ENCODE results near the gene RNGTT.

Gene RNGTT

DNA sequence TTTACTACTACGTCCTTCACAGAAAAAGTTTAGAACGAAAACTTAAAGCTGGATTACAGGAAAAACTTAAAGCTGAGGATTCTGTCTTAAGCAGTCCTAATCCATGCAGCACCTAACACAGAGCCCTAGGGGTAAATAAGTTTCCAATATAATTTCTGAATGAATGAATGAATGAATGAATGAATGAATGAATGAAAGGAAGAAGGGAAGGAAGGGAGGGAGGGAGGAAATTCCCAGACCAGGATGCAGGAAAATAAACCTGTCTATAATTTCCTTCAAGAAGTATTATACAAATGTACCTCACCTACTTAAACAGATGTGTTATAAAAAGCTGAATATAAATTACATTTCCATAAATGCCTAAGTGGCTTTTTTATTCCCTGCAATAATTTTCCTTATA lies 83.4 kb downstream of the RNGTT start:
- no peak for DNase-seq (ENCODE audit: low spot score)
- no peak overlapping the region for H3K27ac ChIP-seq
- POLR2A ChIA-PET (ENCODE audit: low non-redundant PET), result no interaction called here
- CTCF ChIA-PET, result interaction anchor here (1.5 kb wide), 1 partner anchor 9 kb away, joined by 4 read pairs; no protein-coding TSS in a partner anchor
- TF ChIP-seq, protein P1, sequence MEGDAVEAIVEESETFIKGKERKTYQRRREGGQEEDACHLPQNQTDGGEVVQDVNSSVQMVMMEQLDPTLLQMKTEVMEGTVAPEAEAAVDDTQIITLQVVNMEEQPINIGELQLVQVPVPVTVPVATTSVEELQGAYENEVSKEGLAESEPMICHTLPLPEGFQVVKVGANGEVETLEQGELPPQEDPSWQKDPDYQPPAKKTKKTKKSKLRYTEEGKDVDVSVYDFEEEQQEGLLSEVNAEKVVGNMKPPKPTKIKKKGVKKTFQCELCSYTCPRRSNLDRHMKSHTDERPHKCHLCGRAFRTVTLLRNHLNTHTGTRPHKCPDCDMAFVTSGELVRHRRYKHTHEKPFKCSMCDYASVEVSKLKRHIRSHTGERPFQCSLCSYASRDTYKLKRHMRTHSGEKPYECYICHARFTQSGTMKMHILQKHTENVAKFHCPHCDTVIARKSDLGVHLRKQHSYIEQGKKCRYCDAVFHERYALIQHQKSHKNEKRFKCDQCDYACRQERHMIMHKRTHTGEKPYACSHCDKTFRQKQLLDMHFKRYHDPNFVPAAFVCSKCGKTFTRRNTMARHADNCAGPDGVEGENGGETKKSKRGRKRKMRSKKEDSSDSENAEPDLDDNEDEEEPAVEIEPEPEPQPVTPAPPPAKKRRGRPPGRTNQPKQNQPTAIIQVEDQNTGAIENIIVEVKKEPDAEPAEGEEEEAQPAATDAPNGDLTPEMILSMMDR (conservative IDR thresholded peaks at IDR 0.05; ENCODE audit: low read depth), result no peak

DNA sequence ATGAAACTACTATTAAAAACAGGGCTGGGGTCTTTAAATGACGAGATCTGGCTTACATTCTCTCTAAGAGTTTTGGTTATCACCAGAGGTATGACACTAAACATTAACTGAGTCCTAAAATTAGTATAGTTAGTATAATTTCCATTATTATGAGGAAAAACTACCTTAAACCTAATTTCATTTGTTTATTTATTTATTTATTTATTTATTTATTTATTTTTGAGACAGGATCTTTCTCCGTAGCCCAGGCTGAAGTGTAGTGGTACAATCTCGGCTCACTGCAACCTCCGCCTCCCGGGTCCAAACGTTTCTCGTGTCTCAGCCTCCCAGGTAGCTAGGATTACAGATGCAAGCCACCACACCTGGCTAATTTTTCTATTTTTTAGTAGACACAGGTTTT lies 85.5 kb downstream of the RNGTT start:
- ChIA-PET POLR2A (ENCODE audit: low non-redundant PET) (no interaction called here), CTCF (no interaction called here)
- DNase-seq (ENCODE audit: low spot score), result no peak
- H3K27ac ChIP-seq, result no peak overlapping the region
- TF ChIP-seq, protein P1 (conservative IDR thresholded peaks at IDR 0.05; ENCODE audit: low read depth), result no peak

DNA sequence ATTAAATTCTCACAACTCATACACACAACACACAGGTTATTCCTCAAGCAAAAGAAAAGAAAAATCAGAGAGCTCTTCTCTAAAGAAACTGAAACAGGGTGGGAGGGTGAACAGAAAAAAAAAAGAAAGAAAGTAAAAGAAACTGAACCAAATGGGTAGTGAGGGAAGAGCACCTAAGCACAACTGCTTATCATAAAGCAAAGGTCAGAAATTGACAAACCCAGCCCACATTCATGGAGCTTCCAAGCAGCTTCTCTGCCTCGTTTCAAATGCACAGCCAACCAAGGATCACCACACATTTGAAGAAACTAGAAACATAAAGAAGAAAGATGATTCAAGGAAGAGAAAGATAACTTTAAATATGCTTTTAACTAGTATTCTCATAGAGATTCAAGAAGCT lies 90.5 kb downstream of the RNGTT start:
- TF ChIP-seq, protein P1 (conservative IDR thresholded peaks at IDR 0.05; ENCODE audit: low read depth), result no peak
- POLR2A ChIA-PET (ENCODE audit: low non-redundant PET), result no interaction called here
- CTCF ChIA-PET, result no interaction called here
- DNase-seq (ENCODE audit: low spot score), result no peak
- no peak overlapping the region for H3K27ac ChIP-seq

DNA sequence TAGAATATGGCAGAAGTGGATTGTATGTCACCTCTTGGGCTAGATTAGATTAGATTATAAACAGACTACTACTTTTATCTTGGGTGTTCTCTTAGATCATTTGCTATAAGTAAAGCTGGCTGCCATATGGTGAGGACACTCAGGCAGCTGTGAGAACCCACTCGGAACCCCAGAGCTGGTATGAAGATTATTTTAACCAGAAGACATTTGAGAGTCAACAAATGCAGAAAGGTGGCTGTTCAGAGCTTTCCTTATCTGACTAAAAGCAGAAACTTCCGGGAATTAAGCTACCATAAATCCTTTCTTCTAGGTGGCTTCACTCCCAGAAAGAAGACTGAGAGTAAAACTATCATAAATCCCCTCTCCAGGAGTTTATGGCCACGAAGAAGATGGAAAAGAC lies 91.9 kb downstream of the RNGTT start:
- no peak overlapping the region for H3K27ac ChIP-seq
- POLR2A ChIA-PET (ENCODE audit: low non-redundant PET), result no interaction called here

DNA sequence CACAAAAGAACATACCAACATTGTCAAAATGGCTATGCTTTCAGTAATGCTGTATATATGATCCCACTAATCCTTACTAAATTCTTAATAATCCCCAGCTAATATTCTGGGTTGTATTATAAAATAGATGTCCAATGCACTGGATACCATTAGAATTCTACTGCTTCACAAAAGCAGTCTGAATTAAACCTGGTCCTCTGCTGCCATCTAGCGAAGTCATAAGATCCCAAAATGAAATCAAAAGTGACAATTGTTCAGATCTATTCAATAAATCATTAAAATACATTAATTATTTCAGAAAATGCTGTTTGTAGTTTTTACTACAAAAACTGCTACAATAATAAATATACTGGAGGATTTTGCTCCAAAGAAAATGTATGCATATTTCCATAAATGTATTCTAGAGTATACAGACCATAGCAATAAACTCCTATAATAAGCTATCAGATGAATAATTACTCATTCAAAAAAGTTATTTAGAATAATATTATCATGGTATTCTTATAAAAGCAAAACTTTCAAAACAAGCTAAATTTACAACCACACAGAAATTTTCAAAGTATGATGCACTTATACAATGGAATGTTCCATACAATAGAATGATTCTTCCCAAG lies 92.6 kb downstream of the RNGTT start:
- no peak overlapping the region for H3K27ac ChIP-seq
- ChIA-PET CTCF (interaction anchor here (0.7 to 1.2 kb wide), 7 partner anchors 9 to 1804 kb away, joined by 3 to 4 read pairs (median 3); no protein-coding TSS in a partner anchor), POLR2A (ENCODE audit: low non-redundant PET) (no interaction called here)
- TF ChIP-seq, protein P1 (conservative IDR thresholded peaks at IDR 0.05; ENCODE audit: low read depth), result peak; percentile 73
- peak; percentile 34 for DNase-seq (ENCODE audit: low spot score)

More for the DNA sequence above, 91.9 kb downstream of the RNGTT start:
- DNase-seq (ENCODE audit: low spot score), result no peak
- TF ChIP-seq, protein P1 (conservative IDR thresholded peaks at IDR 0.05; ENCODE audit: low read depth), result no peak
- CTCF ChIA-PET, result interaction anchor here (0.7 to 1.2 kb wide), 6 partner anchors 8 to 1805 kb away, joined by 3 to 4 read pairs (median 3); no protein-coding TSS in a partner anchor

DNA sequence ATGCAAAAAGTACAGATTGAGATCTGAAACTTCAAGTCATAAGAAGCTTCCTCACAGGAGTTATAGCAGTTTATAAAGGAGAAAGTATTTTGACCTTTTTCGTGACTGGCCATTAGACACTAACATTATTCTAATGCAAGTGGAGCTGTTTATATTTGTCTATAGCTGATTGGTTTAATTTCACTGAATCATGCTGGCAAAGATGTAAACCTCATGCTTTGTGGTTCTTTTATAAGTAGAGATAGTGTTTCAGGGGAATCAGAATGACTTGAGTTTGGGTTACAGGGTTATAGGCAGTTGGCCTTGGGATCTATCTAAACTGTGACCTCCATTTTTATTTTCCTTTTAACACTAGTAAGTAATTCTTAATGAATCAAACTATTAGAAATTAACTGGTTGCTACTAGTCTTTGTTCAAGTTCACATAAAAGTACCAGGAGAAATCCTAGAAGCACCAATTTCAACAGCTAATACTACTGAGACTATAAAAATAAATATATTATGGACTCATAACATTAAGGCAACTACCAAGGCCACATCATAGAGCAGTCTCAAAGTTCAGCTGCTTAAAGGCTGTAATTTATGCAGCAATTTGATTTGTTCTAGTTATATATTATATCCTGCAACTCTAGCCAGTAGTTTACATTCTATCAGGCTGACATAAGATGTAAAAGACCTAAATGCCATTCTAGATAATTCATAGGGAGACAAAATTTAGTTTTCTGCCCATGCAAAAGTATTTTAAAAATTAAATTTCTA lies 94.0 kb downstream of the RNGTT start:
- H3K27ac ChIP-seq, result no peak overlapping the region
- ChIA-PET POLR2A (ENCODE audit: low non-redundant PET) (no interaction called here), CTCF (interaction anchor here (0.7 to 0.9 kb wide), 3 partner anchors 55 to 815 kb away, joined by 3 to 4 read pairs (median 3); no protein-coding TSS in a partner anchor)
- TF ChIP-seq, protein P1 (conservative IDR thresholded peaks at IDR 0.05; ENCODE audit: low read depth), result no peak
- DNase-seq (ENCODE audit: low spot score), result no peak
